ENCODE measurements around the gene DNLZ. TPM values are rescaled to one million over a fixed set of nuclear protein-coding genes. Genes with fewer than 3 reads are reported as not detected.

Gene DNLZ
- total RNA-seq, 1 donor from 2014 or later = 14.5 TPM

GRCh38 chr9:136377341-136378169 lies 14.0 kb upstream of the DNLZ start:
- Mint-ChIP-seq H3K27me3 (ENCODE audit: unreplicated experiment) (peaks cover 5% of the 10 kb centered on the region), H3K36me3 (ENCODE audit: low read depth, unreplicated experiment) (peaks cover 3% of the 10 kb centered on the region), H3K4me3 (ENCODE audit: unreplicated experiment) (no peak overlapping the region), H3K27ac (ENCODE audit: unreplicated experiment) (no peak overlapping the region), H3K9me3 (ENCODE audit: unreplicated experiment) (no peaks in the 10 kb centered on the region), H3K4me1 (ENCODE audit: unreplicated experiment) (peaks cover 6% of the 10 kb centered on the region)
- DNase-seq (ENCODE audit: low spot score) = no peak
- no peak for TF ChIP-seq CTCF (IDR thresholded peaks at IDR 0.05; ENCODE audit: unreplicated experiment)

GRCh38 chr9:136376457-136376856 lies 12.9 kb upstream of the DNLZ start:
- Mint-ChIP-seq H3K4me1 (ENCODE audit: unreplicated experiment) (peaks cover 6% of the 10 kb centered on the region), H3K4me3 (ENCODE audit: unreplicated experiment) (no peak overlapping the region), H3K27ac (ENCODE audit: unreplicated experiment) (no peak overlapping the region), H3K9me3 (ENCODE audit: unreplicated experiment) (no peaks in the 10 kb centered on the region), H3K36me3 (ENCODE audit: low read depth, unreplicated experiment) (peaks cover 3% of the 10 kb centered on the region), H3K27me3 (ENCODE audit: unreplicated experiment) (peaks cover 4% of the 10 kb centered on the region)
- no peak for DNase-seq (ENCODE audit: low spot score)
- no peak for TF ChIP-seq CTCF (IDR thresholded peaks at IDR 0.05; ENCODE audit: unreplicated experiment)

GRCh38 chr9:136375096-136375495 lies 11.6 kb upstream of the DNLZ start:
- TF ChIP-seq CTCF (IDR thresholded peaks at IDR 0.05; ENCODE audit: unreplicated experiment) = no peak
- Mint-ChIP-seq H3K27ac (ENCODE audit: unreplicated experiment) (no peak overlapping the region), H3K4me1 (ENCODE audit: unreplicated experiment) (peaks cover 6% of the 10 kb centered on the region), H3K9me3 (ENCODE audit: unreplicated experiment) (no peaks in the 10 kb centered on the region), H3K36me3 (ENCODE audit: low read depth, unreplicated experiment) (no peaks in the 10 kb centered on the region), H3K27me3 (ENCODE audit: unreplicated experiment) (peaks cover 6% of the 10 kb centered on the region), H3K4me3 (ENCODE audit: unreplicated experiment) (no peak overlapping the region)
- DNase-seq (ENCODE audit: low spot score) = no peak

GRCh38 chr9:136374183-136374575 lies 10.6 kb upstream of the DNLZ start:
- H3K27ac Mint-ChIP-seq (ENCODE audit: unreplicated experiment) = no peak overlapping the region
- no peaks in the 10 kb centered on the region for H3K36me3 Mint-ChIP-seq (ENCODE audit: low read depth, unreplicated experiment)
- no peak overlapping the region for H3K4me3 Mint-ChIP-seq (ENCODE audit: unreplicated experiment)
- no peak for DNase-seq (ENCODE audit: low spot score)
- no peaks in the 10 kb centered on the region for H3K9me3 Mint-ChIP-seq (ENCODE audit: unreplicated experiment)
- H3K4me1 Mint-ChIP-seq (ENCODE audit: unreplicated experiment) = peaks cover 6% of the 10 kb centered on the region
- no peak for TF ChIP-seq CTCF (IDR thresholded peaks at IDR 0.05; ENCODE audit: unreplicated experiment)
- peaks cover 10% of the 10 kb centered on the region for H3K27me3 Mint-ChIP-seq (ENCODE audit: unreplicated experiment)

Measured in endothelial cell (in vitro differentiated cells).